AG04449 (cell line): ENCODE measurements around the gene CD226.

Experiments used
- CTCF ChIA-PET: fragments of 350-600 bp; formaldehyde crosslinking; extraction: SDS; loops from one replicate; lab custom pipeline; 2021; ENCODE audit warnings: antibody characterized with exemption; lab: Yijun Ruan, JAX
- POLR2A ChIA-PET: fragments of 400-600, 350-600 bp; formaldehyde crosslinking; extraction: SDS; loops from one replicate; lab custom pipeline; 2020; ENCODE audit warnings: antibody characterized with exemption, inconsistent platforms; lab: Yijun Ruan, JAX
- DNase-seq: peaks from one replicate; pipeline ENCODE4 v3.0.0-alpha.2; 2010; ENCODE audit warnings: low read depth, low spot score
- H3K4me3 ChIP-seq: 2 replicates; pipeline ENCODE4 v1.5.1; 2011; ENCODE audit warnings: low read depth, mild to moderate bottlenecking, control low read depth, low read length
- TF ChIP-seq, protein P1 (sequence below): IDR thresholded peaks from one replicate; pipeline ENCODE4 v1.5.1; 2011; ENCODE audit warnings: mild to moderate bottlenecking, moderate library complexity, low read length, control low read depth, inconsistent platforms; ENCODE audit not compliant: insufficient read depth; ENCODE audit errors: missing control alignments

Gene CD226

DNA sequence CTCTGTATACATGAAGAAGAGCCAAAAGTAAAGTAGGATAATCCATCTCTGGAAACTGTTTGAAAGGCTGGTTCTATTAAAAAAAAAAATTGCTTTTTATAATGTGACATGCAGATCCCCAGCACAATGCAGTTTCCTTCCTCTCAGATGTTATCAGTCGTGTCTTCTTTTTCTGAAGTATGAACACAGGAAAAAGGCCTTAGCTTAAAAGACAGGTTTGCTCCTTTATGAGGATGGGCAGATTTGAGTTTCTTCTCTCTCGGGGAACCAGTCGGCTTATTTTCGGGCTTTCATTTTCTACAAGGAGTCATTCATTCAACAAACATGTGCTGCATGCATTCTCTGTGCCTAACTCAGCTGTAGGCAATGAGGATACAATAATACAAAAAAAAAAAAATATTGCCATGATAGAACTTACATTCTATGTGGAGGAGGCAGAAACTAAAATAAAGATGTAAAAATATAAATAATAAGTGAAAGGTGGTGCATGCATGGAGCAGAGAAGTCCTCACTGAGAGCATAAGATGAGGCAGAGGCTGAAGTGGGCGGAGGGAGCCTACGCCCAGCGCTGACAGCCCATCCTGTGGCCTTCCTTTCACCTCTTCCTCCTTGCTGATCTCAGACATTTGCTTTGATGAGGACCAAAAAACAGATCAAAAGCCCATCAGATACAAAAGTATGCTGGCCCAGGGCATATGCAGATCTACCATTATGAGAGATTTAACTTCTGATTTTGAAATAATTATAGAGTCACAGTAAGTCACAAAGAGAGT is at the start of gene CD226:
CD226 (minus strand) TSS at position 513 of the 773 bp plus-strand sequence; CDS start at position 46, 467 bp downstream.
- DNase-seq, result no peak
- ChIA-PET CTCF (no interaction called here), POLR2A (no interaction called here)
- H3K4me3 ChIP-seq, result no peak within 1 kb of the TSS
- TF ChIP-seq, protein P1, sequence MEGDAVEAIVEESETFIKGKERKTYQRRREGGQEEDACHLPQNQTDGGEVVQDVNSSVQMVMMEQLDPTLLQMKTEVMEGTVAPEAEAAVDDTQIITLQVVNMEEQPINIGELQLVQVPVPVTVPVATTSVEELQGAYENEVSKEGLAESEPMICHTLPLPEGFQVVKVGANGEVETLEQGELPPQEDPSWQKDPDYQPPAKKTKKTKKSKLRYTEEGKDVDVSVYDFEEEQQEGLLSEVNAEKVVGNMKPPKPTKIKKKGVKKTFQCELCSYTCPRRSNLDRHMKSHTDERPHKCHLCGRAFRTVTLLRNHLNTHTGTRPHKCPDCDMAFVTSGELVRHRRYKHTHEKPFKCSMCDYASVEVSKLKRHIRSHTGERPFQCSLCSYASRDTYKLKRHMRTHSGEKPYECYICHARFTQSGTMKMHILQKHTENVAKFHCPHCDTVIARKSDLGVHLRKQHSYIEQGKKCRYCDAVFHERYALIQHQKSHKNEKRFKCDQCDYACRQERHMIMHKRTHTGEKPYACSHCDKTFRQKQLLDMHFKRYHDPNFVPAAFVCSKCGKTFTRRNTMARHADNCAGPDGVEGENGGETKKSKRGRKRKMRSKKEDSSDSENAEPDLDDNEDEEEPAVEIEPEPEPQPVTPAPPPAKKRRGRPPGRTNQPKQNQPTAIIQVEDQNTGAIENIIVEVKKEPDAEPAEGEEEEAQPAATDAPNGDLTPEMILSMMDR, result no peak

DNA sequence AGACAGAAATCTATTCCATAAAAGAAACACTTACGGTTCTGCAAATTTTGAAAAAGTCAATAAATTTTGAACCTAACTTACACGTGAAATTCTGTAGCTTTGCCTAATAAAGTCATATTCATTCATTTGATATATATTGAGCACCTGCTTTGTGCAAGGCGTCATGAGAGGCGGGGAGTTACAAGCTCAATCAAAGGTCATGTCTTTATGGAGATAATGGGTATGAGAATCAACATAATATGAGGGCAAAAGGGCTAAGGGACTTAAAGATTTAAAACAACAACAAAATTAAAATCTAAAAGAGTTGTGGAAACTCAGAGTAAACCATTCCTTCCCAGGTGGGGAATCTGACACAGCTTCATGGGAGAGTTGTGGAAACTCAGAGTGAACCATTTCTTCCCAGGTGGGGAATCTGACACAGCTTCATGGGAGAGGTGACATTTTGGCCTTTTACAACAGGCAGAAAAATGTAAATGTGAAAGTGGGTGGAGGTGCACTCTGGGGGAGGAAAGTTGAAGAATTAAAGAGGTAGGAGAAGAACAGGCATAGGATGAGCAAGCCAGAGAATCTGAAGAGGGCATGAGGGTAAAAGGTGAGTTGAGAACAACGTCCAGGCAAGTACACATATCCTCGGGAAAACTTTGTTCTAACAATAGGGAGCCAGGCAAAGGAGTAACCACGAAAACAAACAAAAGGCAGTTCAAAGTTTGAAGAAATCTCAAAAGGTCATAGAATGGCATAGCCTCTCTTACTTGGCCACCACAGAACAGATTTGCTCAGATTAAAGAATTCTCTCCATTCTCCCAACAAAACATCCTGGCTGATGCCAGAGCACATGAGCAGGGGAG is 49.5 kb upstream of the CD226 start:
- DNase-seq, result no peak
- H3K4me3 ChIP-seq, result no peak overlapping the region
- POLR2A ChIA-PET, result interaction anchor here (0.6 kb wide), 1 partner anchor 10 kb away, joined by 5 read pairs; no protein-coding TSS in a partner anchor
- TF ChIP-seq, protein P1, result no peak
- CTCF ChIA-PET, result no interaction called here

DNA sequence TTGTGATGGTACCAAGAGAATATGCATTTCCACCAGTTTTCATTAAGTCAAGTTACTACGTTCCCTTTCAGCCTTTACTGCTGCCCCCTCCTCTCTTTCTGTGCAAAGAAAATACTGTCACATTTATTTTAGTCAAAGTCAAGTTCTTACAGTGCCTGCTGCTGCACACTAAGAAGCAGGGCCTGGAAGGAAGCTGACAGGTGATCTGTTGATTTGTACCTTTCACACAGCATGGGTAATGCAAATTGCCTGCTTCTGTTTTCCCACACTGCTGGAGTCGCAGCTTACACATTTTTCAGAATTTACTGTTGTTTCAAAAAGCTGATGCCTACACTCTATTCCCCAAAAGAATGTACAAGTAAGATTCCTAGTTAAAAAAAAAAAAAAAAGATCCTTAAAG is 48.7 kb upstream of the CD226 start:
- H3K4me3 ChIP-seq, result no peak overlapping the region
- CTCF ChIA-PET, result no interaction called here
- POLR2A ChIA-PET, result interaction anchor here (0.6 kb wide), 1 partner anchor 9 kb away, joined by 5 read pairs; no protein-coding TSS in a partner anchor
- DNase-seq, result no peak
- TF ChIP-seq, protein P1, result no peak

DNA sequence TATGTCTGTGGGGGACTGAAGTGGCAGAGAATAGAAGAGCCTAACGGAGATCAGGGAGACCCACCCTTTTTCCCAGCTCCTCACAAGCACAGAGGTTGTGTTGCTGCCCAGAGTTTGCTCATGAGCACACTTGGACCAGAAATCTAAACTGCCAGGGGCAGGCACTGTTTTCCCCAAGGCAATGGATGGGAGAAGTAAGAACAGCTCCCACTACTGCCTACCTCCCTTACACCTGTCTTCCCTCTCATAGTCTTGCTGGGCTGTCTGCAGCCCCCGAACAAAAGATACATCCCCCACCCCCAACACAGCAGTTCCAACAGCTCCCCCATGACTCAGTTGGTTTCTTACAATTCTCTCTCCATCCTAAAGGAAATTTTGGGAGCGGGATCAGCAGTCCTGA is 48.1 kb upstream of the CD226 start:
- ChIA-PET CTCF (no interaction called here), POLR2A (no interaction called here)
- DNase-seq, result no peak
- no peak overlapping the region for H3K4me3 ChIP-seq
- TF ChIP-seq, protein P1, result no peak

DNA sequence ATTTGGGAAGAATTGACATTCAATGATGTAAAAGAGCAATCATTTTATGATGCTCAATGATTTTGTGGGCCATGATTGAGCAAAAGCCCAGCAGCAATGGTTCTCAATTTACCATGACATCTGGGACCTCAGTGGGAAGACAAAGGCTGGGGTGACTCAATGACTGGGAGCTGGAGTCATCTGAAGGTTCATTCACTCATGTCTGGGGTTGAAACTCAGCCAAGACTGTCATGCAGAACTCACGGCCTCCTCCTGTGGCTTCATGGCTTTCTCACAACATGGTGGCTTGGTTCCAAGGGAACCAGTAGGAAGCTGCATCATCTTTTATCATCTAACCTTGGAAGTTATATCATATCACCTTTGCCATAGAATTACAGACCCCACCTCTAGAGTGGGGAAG is 45.1 kb upstream of the CD226 start:
- DNase-seq, result no peak
- ChIA-PET POLR2A (no interaction called here), CTCF (no interaction called here)
- H3K4me3 ChIP-seq, result no peak overlapping the region
- TF ChIP-seq, protein P1, result no peak

DNA sequence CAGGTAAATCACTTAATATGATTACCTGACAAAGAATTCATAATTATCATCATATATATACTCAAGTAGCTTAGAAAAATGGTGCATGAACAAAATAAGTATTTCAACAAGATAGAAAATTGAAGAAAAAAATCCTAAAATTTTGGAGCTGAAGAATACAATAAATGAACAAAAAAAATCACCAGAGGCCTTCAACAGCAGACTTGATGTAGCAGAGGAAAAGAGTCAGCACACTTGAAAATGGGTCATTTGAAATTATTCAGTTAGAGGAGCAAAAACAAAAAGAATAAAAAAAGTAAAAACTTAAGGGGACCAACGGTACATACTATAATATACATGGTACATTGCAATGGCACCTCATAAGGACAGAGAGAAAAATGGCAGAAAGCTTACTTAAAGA is 40.2 kb upstream of the CD226 start:
- H3K4me3 ChIP-seq, result no peak overlapping the region
- no peak for DNase-seq
- TF ChIP-seq, protein P1, result no peak
- CTCF ChIA-PET, result no interaction called here
- POLR2A ChIA-PET, result no interaction called here
